Measurements from ENCODE around the gene ESF1. TPM values are rescaled to one million over a fixed set of nuclear protein-coding genes. Genes with fewer than 3 reads are reported as not detected.

The ESF1 gene
- total RNA-seq, 6 donors from 2014 or later: 9.8 to 17.8 (median 12.7) TPM

DNA sequence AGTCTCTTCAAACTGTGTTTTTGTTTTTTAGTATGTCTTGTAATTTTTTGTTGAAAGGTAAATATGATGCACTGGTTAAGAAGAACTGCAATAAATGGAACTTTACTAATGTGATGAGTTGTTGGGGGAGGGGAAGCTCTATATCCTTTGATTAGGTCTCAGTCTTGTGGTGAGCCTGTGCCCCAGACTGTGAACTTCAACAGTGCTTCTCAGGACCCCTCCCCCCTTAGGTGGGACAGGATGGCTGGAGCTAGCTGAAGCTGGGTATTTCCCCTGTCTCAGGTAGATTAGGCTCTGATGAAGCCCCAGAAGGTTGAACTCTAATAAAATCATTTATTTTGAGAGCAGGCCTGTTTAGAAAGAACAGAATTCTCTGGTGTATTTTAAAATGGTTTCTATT lies 114.6 kb downstream of the ESF1 start:
- DNase-seq (no peak), ATAC-seq (ENCODE audit: low FRiP score in 2 of 2) (no peak)
- no peaks in the 10 kb centered on the region for H3K36me3 ChIP-seq
- TF ChIP-seq, protein P1, sequence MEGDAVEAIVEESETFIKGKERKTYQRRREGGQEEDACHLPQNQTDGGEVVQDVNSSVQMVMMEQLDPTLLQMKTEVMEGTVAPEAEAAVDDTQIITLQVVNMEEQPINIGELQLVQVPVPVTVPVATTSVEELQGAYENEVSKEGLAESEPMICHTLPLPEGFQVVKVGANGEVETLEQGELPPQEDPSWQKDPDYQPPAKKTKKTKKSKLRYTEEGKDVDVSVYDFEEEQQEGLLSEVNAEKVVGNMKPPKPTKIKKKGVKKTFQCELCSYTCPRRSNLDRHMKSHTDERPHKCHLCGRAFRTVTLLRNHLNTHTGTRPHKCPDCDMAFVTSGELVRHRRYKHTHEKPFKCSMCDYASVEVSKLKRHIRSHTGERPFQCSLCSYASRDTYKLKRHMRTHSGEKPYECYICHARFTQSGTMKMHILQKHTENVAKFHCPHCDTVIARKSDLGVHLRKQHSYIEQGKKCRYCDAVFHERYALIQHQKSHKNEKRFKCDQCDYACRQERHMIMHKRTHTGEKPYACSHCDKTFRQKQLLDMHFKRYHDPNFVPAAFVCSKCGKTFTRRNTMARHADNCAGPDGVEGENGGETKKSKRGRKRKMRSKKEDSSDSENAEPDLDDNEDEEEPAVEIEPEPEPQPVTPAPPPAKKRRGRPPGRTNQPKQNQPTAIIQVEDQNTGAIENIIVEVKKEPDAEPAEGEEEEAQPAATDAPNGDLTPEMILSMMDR (IDR thresholded peaks at IDR 0.05): no peak
- no peak for TF ChIP-seq EP300 (IDR thresholded peaks at IDR 0.05)
- no peak for TF ChIP-seq POLR2AphosphoS5 (IDR thresholded peaks at IDR 0.05)
- no peak for TF ChIP-seq POLR2A (IDR thresholded peaks at IDR 0.05)
- H3K27me3 ChIP-seq: no peaks in the 10 kb centered on the region
- H3K4me1 ChIP-seq: no peaks in the 10 kb centered on the region
- H3K27ac ChIP-seq: no peak overlapping the region
- no peak overlapping the region for H3K4me3 ChIP-seq
- H3K9me3 ChIP-seq: no peaks in the 10 kb centered on the region

DNA sequence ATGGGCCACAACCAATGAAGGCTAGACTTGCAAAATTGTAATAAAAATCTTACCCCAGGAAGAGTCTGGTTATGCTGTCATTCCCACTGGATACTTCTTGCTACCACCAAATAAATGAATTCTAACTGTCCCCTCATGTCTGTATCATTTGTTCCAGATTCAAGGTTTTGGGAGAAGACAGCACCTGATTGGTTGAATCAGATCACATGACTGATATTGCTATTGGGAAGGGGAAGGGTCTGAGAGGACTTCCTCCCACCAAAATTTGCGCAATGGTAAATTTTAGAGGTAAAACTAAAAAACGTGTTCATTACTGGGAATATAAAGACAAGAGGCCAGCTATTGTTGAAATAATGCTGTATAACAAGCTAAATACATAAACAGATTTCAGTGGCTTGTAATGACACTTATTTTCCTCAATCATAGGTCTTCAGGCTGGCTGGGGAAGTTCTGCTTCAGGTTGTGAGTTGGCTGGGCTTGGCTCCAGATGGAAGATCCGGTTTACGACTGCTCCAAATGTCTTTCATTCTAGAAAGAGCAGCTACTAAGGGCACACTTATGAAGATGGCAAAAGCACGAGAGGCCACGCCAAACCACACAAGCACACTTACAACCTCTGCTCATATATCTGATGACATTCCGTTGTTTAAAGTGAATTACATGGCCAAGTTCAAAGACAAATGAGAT lies 118.9 kb downstream of the ESF1 start:
- Histone ChIP-seq H3K9me3 (no peaks in the 10 kb centered on the region), H3K27me3 (no peaks in the 10 kb centered on the region), H3K27ac (no peak overlapping the region), H3K4me1 (no peaks in the 10 kb centered on the region), H3K4me3 (no peak overlapping the region), H3K36me3 (no peaks in the 10 kb centered on the region)
- DNase-seq (no peak), ATAC-seq (ENCODE audit: low FRiP score in 2 of 2) (no peak)
- 72 to 81% methylated on average over 7 of the region's 7 CpGs for WGBS, 2 donors
- no peak for TF ChIP-seq POLR2AphosphoS5 (IDR thresholded peaks at IDR 0.05)
- TF ChIP-seq, protein P1 (IDR thresholded peaks at IDR 0.05): no peak
- no peak for TF ChIP-seq POLR2A (IDR thresholded peaks at IDR 0.05)
- no peak for TF ChIP-seq EP300 (IDR thresholded peaks at IDR 0.05)

Other genes with a start within 250 kb of the ESF1 start
- 10 to 100 TPM; 12.4 to 21.1 (median 14.0) TPM for gene TASP1, start 146.0 kb downstream of the ESF1 start, total RNA-seq
- gene NDUFAF5, start 109 bp upstream of the ESF1 start, total RNA-seq: 10 to 100 TPM; 12.0 to 53.4 (median 17.7) TPM
- under 1 TPM in 1 of 6 donors, not detected in 5; 0.47 TPM for gene SEL1L2, start 205.7 kb upstream of the ESF1 start, total RNA-seq
- 10 to 100 TPM; 20.7 to 84.3 (median 36.3) TPM for gene MACROD2, start 210.6 kb upstream of the ESF1 start, total RNA-seq

Measured in upper lobe of left lung (tissue), 6 donors.